SK-N-SH treated with all-trans-retinoic acid at 6 μM for 48 hours (cell line): Measurements from ENCODE around the gene ANKRD44.

Experiments
- ATAC-seq: fragments of 200-7000 bp; cut with Tn5 transposase; 3 replicates; pipeline ENCODE4 v1.9.1; 2020; ENCODE audit warnings: mild to moderate bottlenecking, moderate library complexity
- ARNTL ChIP-seq: fragments of 450-650 bp; formaldehyde crosslinking; IDR thresholded peaks from 2 replicates; pipeline ENCODE4 v1.5.0; 2020; ENCODE audit warnings: low read depth, mild to moderate bottlenecking, moderate library complexity, borderline replicate concordance
- BACH2 ChIP-seq: fragments of 250-450 bp; sonication (Bioruptor Pico); IDR thresholded peaks from 2 replicates; pipeline ENCODE4 v1.9.0; 2021; ENCODE audit warnings: mild to moderate bottlenecking, borderline replicate concordance
- CREB5 ChIP-seq: fragments of 250-450 bp; sonication (Bioruptor Pico); IDR thresholded peaks from 2 replicates; pipeline ENCODE4 v1.5.1; 2020; ENCODE audit warnings: low read depth, mild to moderate bottlenecking, moderate library complexity
- CSDC2 ChIP-seq: fragments of 250-450 bp; sonication (Bioruptor Pico); IDR thresholded peaks from 2 replicates; pipeline ENCODE4 v1.5.0; 2020; ENCODE audit warnings: mild to moderate bottlenecking, moderate library complexity
- CSRNP3 ChIP-seq: fragments of 250-450 bp; sonication (Bioruptor Pico); IDR thresholded peaks from 2 replicates; pipeline ENCODE4 v1.5.1; 2021; ENCODE audit warnings: mild to moderate bottlenecking, moderate library complexity
- ESRRG ChIP-seq: fragments of 250-450 bp; sonication (Bioruptor Pico); IDR thresholded peaks from 2 replicates; pipeline ENCODE4 v1.6.1; 2021; ENCODE audit warnings: mild to moderate bottlenecking
- GLIS3 ChIP-seq: fragments of 250-450 bp; sonication (Bioruptor Pico); IDR thresholded peaks from 2 replicates; pipeline ENCODE4 v1.5.0; 2020; ENCODE audit warnings: mild to moderate bottlenecking, moderate library complexity
- ISL1 ChIP-seq: fragments of 250-450 bp; sonication (Bioruptor Pico); IDR thresholded peaks from 2 replicates; pipeline ENCODE4 v2.1.2; 2022; ENCODE audit warnings: mild to moderate bottlenecking, moderate library complexity
- OSR1 ChIP-seq: fragments of 250-450 bp; sonication (Bioruptor Pico); IDR thresholded peaks from 2 replicates; pipeline ENCODE4 v1.8.0; 2022; ENCODE audit warnings: moderate library complexity, mild to moderate bottlenecking, inconsistent platforms
- PATZ1 ChIP-seq: fragments of 250-450 bp; sonication (Bioruptor Pico); IDR thresholded peaks from 2 replicates; pipeline ENCODE4 v1.8.0; 2020; ENCODE audit warnings: mild to moderate bottlenecking, moderate library complexity, borderline replicate concordance
- POU6F1 ChIP-seq: fragments of 250-450 bp; sonication (Bioruptor Pico); IDR thresholded peaks from 2 replicates; pipeline ENCODE4 v1.8.0; 2021; ENCODE audit warnings: low read depth, mild to moderate bottlenecking, moderate library complexity, borderline replicate concordance
- PPARA ChIP-seq: fragments of 250-450 bp; sonication (Bioruptor Pico); IDR thresholded peaks from 2 replicates; pipeline ENCODE4 v1.5.0; 2020; ENCODE audit warnings: mild to moderate bottlenecking, borderline replicate concordance
- RARB ChIP-seq: fragments of 250-450 bp; sonication (Bioruptor Pico); IDR thresholded peaks from 2 replicates; pipeline ENCODE4 v1.8.0; 2021; ENCODE audit warnings: mild to moderate bottlenecking, moderate library complexity
- SNAI2 ChIP-seq: fragments of 250-450 bp; sonication (Bioruptor Pico); IDR thresholded peaks from 2 replicates; pipeline ENCODE4 v1.5.0; 2020; ENCODE audit warnings: mild to moderate bottlenecking, moderate library complexity
- TCF4 ChIP-seq: fragments of 250-450 bp; sonication (Bioruptor Pico); IDR thresholded peaks from 2 replicates; pipeline ENCODE4 v1.8.0; 2021; ENCODE audit warnings: mild to moderate bottlenecking, moderate library complexity, borderline replicate concordance
- TOX ChIP-seq: fragments of 250-450 bp; sonication (Bioruptor Pico); IDR thresholded peaks from 2 replicates; pipeline ENCODE4 v1.8.0; 2021; ENCODE audit warnings: mild to moderate bottlenecking, moderate library complexity, borderline replicate concordance
- TSHZ2 ChIP-seq: fragments of 250-450 bp; sonication (Bioruptor Pico); IDR thresholded peaks from 2 replicates; pipeline ENCODE4 v1.5.0; 2020; ENCODE audit warnings: mild to moderate bottlenecking, moderate library complexity
- ZC3H10 ChIP-seq: fragments of 250-450 bp; sonication (Bioruptor Pico); IDR thresholded peaks from 2 replicates; pipeline ENCODE4 v1.5.1; 2021; ENCODE audit warnings: mild to moderate bottlenecking, moderate library complexity
- ZFP3 ChIP-seq: fragments of 250-450 bp; sonication (Bioruptor Pico); IDR thresholded peaks from 2 replicates; pipeline ENCODE4 v1.5.0; 2020; ENCODE audit warnings: mild to moderate bottlenecking, moderate library complexity
- ZFP30 ChIP-seq: fragments of 450-650 bp; formaldehyde crosslinking; IDR thresholded peaks from 2 replicates; pipeline ENCODE4 v1.5.0; 2022; ENCODE audit warnings: mild to moderate bottlenecking, moderate library complexity
- ZNF565 ChIP-seq: fragments of 450-650 bp; formaldehyde crosslinking; conservative IDR thresholded peaks from 2 replicates; pipeline ENCODE4 v1.5.0; 2020; ENCODE audit warnings: low read depth, mild to moderate bottlenecking, moderate library complexity
- ZNF70 ChIP-seq: fragments of 450-650 bp; formaldehyde crosslinking; IDR thresholded peaks from 2 replicates; pipeline ENCODE4 v1.5.0; 2020; ENCODE audit warnings: mild to moderate bottlenecking, moderate library complexity
- ZNF8 ChIP-seq: fragments of 450-650 bp; formaldehyde crosslinking; IDR thresholded peaks from 2 replicates; pipeline ENCODE4 v1.5.0; 2020; ENCODE audit warnings: mild to moderate bottlenecking, moderate library complexity

Gene ANKRD44

DNA sequence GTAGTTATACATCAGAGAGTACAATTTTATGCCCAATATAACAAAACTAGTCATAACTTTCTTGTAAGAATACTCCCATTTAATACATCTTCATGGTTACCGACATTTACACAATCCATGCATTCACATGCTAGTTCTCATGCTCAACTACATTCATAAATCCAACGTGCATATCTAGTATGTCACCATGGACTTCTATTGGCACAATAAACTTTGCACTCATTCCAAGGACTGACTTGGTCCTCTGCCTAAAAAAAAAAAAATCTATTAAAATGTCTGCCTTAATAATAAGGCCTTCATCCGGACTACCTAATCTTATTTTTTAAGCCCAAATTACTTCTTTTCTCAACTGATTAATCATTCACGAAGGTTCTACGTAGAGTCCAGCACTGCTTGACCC lies 276.3 kb downstream of the ANKRD44 start:
- ATAC-seq, result no peak
- TF ChIP-seq SNAI2, result no peak
- TF ChIP-seq PATZ1, result no peak
- TF ChIP-seq BACH2 (CRISPR knock-in tag), result no peak
- TF ChIP-seq ZFP30 (CRISPR knock-in tag), result no peak
- no peak for TF ChIP-seq ZFP3 (CRISPR knock-in tag)
- TF ChIP-seq CREB5, result no peak
- no peak for TF ChIP-seq ZNF8 (CRISPR knock-in tag)
- TF ChIP-seq ARNTL (CRISPR knock-in tag), result no peak
- TF ChIP-seq RARB (CRISPR knock-in tag), result no peak
- TF ChIP-seq TSHZ2 (CRISPR knock-in tag), result no peak
- no peak for TF ChIP-seq PPARA (CRISPR knock-in tag)
- no peak for TF ChIP-seq GLIS3 (CRISPR knock-in tag)
- TF ChIP-seq ZNF565 (CRISPR knock-in tag), result no peak
- TF ChIP-seq OSR1 (CRISPR knock-in tag), result no peak
- no peak for TF ChIP-seq ZC3H10 (CRISPR knock-in tag)
- TF ChIP-seq POU6F1 (CRISPR knock-in tag), result no peak
- no peak for TF ChIP-seq TOX
- TF ChIP-seq, all 23 proteins: peak for 0

DNA sequence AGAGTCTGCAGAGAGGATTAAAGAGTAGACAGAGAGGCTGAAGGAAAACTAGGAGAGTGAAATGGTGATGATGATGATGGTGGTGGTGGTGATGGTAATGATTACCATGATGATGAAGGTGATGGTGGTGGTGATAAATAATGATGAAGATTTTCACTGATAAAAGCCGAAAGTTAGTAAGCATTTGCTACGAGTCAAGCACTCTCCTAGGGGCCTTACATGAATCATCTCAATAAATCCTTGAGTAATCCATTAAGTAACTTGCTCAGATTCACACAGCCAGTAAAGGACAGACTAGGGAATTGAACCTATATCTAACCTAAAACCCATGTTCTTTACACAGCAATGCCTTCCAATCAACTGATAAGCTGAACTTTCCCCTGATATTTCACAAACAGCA lies 277.4 kb downstream of the ANKRD44 start:
- ATAC-seq, result no peak
- TF ChIP-seq ESRRG (no peak), OSR1 (CRISPR knock-in tag) (no peak), CREB5 (no peak), BACH2 (CRISPR knock-in tag) (no peak), ZFP3 (CRISPR knock-in tag) (no peak), ZNF70 (CRISPR knock-in tag) (no peak), PATZ1 (no peak), TSHZ2 (CRISPR knock-in tag) (no peak), GLIS3 (CRISPR knock-in tag) (no peak), CSDC2 (CRISPR knock-in tag) (no peak), SNAI2 (no peak), ZC3H10 (CRISPR knock-in tag) (no peak), ISL1 (no peak), TOX (no peak), PPARA (CRISPR knock-in tag) (no peak), TCF4 (CRISPR knock-in tag) (no peak), CSRNP3 (CRISPR knock-in tag) (no peak), ZNF8 (CRISPR knock-in tag) (no peak), ZFP30 (CRISPR knock-in tag) (no peak), RARB (CRISPR knock-in tag) (no peak)
